Effector memory CD8-positive, alpha-beta T cell (primary cell): ENCODE results near the gene GPRIN2.
A peak's percentile ranks its signal among the peaks of the same experiment; 100 is the strongest.

ENCODE experiments used
- ATAC-seq: fragments of 150-1000 bp; cut with Tn5 transposase; replicated peaks from 2 replicates; pipeline ENCODE4 v1.10.0; 2021; ENCODE audit warnings: mild to moderate bottlenecking, moderate library complexity
- DNase-seq, 3 experiments: peaks; one replicate each; pipeline ENCODE4 v3.0.0; 2021
- H3K27ac Mint-ChIP-seq, 2 donors: one replicate each; pipeline ENCODE4 v1.8.0; 2022; ENCODE audit warnings: mild to moderate bottlenecking in 2 of 2, mixed read lengths in 2 of 2, moderate library complexity in 2 of 2
- H3K27me3 Mint-ChIP-seq, 2 donors: one replicate each; pipeline ENCODE4 v1.8.0; 2022; ENCODE audit warnings: mixed read lengths in 2 of 2
- H3K36me3 Mint-ChIP-seq: one replicate; pipeline ENCODE4 v1.8.0; 2022; ENCODE audit warnings: mild to moderate bottlenecking, moderate library complexity, mixed read lengths; ENCODE audit not compliant: insufficient read depth
- H3K4me1 Mint-ChIP-seq, 2 donors: one replicate each; pipeline ENCODE4 v1.8.0; 2022; ENCODE audit warnings: low read depth in 2 of 2, mixed read lengths in 2 of 2
- H3K4me3 Mint-ChIP-seq, 2 donors: one replicate each; pipeline ENCODE4 v1.8.0; 2022; ENCODE audit warnings: mild to moderate bottlenecking in 2 of 2, mixed read lengths in 2 of 2, moderate library complexity in 2 of 2
- H3K9me3 Mint-ChIP-seq, 2 donors: one replicate each; pipeline ENCODE4 v1.8.0; 2022; ENCODE audit warnings: mixed read lengths in 2 of 2

GPRIN2 gene

DNA sequence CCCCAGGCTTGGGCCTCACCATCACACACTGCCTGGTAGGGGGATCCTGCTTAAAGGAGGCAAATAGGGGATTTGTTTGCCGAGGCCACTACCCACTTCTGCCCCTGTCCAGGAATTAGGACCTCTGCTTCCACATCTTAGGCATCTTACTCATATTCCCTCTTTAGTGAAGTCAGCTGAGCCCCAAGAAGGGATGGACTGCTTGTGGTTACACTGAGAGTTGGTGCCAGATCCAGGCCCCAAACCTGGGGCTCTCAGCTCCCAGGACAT, 1.6 kb upstream of the GPRIN2 start:
- peak overlapping the region in 1 of 2 donors; percentile 72 for H3K4me3 Mint-ChIP-seq
- H3K9me3 Mint-ChIP-seq, result no peaks in the 10 kb centered on the region
- ATAC-seq, result no peak
- peaks cover 3 to 8% of the 10 kb centered on the region in 2 donors for H3K4me1 Mint-ChIP-seq
- no peak for DNase-seq
- no peak overlapping the region for H3K27ac Mint-ChIP-seq
- no peaks in the 10 kb centered on the region for H3K36me3 Mint-ChIP-seq
- no peaks in the 10 kb centered on the region for H3K27me3 Mint-ChIP-seq

GRCh38 chr10:46557319-46558121, 1.1 kb upstream of the GPRIN2 start:
- H3K27me3 Mint-ChIP-seq, result no peaks in the 10 kb centered on the region
- no peaks in the 10 kb centered on the region for H3K36me3 Mint-ChIP-seq
- H3K4me3 Mint-ChIP-seq, result peak overlapping the region; percentile 43 to 72
- no peak for ATAC-seq
- DNase-seq, result peak in 2 of 3 experiments; percentile 0 to 1
- no peaks in the 10 kb centered on the region for H3K9me3 Mint-ChIP-seq
- H3K27ac Mint-ChIP-seq, result no peak overlapping the region
- H3K4me1 Mint-ChIP-seq, result peaks cover 3 to 8% of the 10 kb centered on the region in 2 donors

DNA sequence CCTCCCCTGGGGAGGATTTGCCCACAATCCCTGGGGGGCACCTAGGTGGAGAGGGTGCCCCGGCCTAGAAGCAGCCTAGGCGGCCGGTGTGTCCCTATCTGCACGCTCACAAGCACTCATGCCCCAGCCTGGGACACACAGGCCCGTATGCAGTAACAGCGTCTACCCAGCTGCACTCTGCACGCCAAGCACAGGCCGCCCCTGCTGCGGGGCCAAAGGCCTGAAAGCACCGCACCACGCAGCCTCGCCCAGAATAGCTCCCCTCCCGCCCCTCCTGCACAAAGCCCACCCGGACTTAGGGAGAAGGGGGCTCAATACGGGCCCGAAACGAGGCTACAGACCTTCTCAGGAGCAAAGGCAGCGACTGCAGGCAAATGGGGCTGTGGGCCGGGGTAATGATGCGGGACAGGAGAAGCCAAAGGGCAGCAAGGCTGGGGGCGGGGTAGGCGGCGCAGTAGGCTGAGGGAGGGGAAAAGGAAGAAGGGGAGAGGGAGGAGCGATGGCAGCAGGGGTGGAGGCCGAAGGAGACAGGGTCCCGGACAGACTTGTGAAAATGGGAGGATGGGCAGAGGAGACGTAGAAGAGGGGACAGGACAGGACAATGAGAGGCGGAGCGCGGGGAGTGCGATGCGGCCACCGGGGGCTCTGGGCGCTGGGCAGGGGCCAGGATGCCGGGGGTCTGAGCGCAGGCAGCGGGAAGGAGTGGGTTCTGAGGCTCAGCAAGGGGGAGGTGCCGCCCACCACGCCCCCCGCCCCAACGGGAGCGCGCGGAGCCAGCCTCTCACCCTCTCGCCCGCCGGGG, 544 bp downstream of the GPRIN2 start:
- peak in 2 of 3 experiments; percentile 0 to 2 for DNase-seq
- Mint-ChIP-seq H3K4me1 (peaks cover 3 to 8% of the 10 kb centered on the region in 2 donors), H3K36me3 (no peaks in the 10 kb centered on the region), H3K27ac (no peak overlapping the region), H3K27me3 (no peaks in the 10 kb centered on the region), H3K4me3 (peak overlapping the region in 1 of 2 donors; percentile 33), H3K9me3 (no peaks in the 10 kb centered on the region)
- ATAC-seq, result no peak

DNA sequence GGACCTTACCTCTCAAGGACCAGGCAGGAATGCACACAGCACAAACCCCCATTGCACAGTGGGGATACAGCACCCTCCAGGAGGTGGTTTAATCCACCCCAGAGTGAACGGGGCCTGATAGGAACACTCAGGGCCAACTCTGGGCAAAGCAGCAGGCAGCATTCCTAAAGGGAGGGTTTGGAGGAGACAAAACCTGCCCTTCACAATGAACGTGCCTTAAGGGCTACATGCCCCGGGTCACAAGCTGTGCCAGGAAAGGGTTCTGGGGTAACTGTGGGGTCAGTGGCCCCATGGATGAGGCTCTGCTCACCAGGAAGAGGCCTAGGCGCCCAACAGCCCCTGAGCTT, 1.1 kb downstream of the GPRIN2 start:
- Mint-ChIP-seq H3K4me1 (peaks cover 3 to 8% of the 10 kb centered on the region in 2 donors), H3K4me3 (no peak overlapping the region), H3K27me3 (no peaks in the 10 kb centered on the region), H3K36me3 (no peaks in the 10 kb centered on the region), H3K9me3 (no peaks in the 10 kb centered on the region), H3K27ac (no peak overlapping the region)
- ATAC-seq (no peak), DNase-seq (peak in 1 of 3 experiments; percentile 0)

- H3K36me3 Mint-ChIP-seq, result no peaks in the 10 kb centered on the region
- no peaks in the 10 kb centered on the region for H3K27me3 Mint-ChIP-seq
- no peaks in the 10 kb centered on the region for H3K9me3 Mint-ChIP-seq
- ATAC-seq, result no peak
- peak in 1 of 3 experiments; percentile 1 for DNase-seq
- H3K27ac Mint-ChIP-seq, result no peak overlapping the region
- peaks cover 3 to 8% of the 10 kb centered on the region in 2 donors for H3K4me1 Mint-ChIP-seq
- H3K4me3 Mint-ChIP-seq, result no peak overlapping the region
Measured at GRCh38 chr10:46554166-46554781, 2.2 kb downstream of the GPRIN2 start.

- no peak overlapping the region for H3K4me3 Mint-ChIP-seq
- peak in 2 of 3 experiments; percentile 0 to 1 for DNase-seq
- H3K27ac Mint-ChIP-seq, result no peak overlapping the region
- H3K4me1 Mint-ChIP-seq, result peaks cover 3 to 8% of the 10 kb centered on the region in 2 donors
- H3K9me3 Mint-ChIP-seq, result no peaks in the 10 kb centered on the region
- H3K27me3 Mint-ChIP-seq, result no peaks in the 10 kb centered on the region
- ATAC-seq, result no peak
- H3K36me3 Mint-ChIP-seq, result no peaks in the 10 kb centered on the region
Measured at GRCh38 chr10:46553238-46554049, 3.0 kb downstream of the GPRIN2 start.

DNA sequence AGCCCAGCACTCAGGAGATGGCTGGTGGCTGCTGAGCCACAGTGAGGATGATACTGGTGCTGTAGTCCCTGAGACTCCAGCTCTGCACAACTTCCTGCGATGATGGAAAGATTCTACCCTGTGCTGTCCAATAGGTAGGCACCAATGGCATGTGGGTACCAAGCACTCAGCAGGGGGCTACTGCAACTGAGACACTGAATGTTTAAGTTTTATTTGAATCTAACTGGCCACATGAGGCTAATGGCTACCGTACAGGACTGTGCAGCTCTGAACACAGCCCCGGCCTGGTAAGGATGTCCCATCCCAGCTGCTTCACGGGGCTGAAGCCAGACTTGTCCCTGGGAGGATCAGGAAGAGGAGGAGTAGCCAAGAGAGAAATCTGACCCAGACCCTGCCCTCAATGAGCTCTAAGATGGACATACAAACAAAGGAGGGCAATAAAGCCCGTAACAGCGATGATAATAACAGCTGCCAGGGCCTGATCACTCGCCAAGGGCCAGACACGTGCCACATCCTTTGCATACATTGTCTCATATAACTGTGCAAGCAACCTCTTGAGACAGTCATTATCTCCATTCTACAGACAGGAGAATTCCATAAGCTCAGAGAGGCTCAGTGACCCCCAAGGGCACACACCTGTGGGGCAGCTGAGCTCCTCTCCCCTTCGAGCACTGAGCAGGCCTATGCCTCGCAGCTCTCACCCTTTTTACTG, 3.8 kb downstream of the GPRIN2 start:
- H3K36me3 Mint-ChIP-seq, result no peaks in the 10 kb centered on the region
- H3K4me1 Mint-ChIP-seq, result peaks cover 3 to 6% of the 10 kb centered on the region in 2 donors
- DNase-seq (peak in 1 of 3 experiments; percentile 1), ATAC-seq (no peak)
- H3K27me3 Mint-ChIP-seq, result no peaks in the 10 kb centered on the region
- no peak overlapping the region for H3K4me3 Mint-ChIP-seq
- H3K27ac Mint-ChIP-seq, result no peak overlapping the region
- no peaks in the 10 kb centered on the region for H3K9me3 Mint-ChIP-seq

DNA sequence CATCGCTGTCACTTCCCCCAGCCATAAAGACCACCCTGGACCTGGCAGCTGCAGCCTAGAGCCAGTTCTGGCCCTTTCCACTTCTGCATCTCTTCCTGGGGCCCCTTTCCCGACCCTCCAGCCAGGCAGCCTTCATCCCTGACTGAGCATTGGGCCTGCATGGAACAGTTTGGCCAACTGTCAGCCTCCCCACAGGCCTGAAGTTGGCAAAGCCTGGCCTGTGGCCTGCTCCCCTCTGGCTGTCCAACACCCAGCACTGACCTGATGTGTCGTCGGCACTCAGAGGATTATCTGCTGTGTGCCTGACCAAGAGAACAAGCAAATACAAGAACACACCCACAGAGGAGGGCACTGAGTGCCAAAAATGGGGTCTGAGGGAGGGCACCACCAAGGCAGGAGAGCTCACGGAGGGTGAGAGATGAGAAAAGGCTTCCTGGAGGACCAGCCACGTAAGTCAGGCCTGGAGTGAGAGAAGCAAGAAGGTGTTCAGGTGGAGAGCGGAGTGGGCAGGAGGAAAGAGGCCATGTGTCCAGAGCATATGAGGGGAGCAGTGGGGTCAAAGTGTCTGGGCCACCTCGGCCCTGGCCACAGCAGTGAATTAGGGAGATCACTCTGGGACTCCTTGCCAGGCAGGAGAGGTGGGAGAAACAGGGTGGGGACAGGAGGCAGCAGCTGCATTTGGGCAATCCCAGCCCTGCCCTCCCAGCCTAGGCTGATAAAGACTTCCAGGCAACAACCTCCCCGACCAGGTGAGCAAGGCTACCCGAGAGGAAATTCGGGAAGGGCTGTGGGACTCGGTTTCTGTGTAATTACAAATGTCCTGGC, 4.5 kb downstream of the GPRIN2 start:
- H3K4me3 Mint-ChIP-seq, result no peak overlapping the region
- ATAC-seq (no peak), DNase-seq (peak in 2 of 3 experiments; percentile 0 to 1)
- H3K27ac Mint-ChIP-seq, result no peak overlapping the region
- no peaks in the 10 kb centered on the region for H3K27me3 Mint-ChIP-seq
- H3K4me1 Mint-ChIP-seq, result peaks cover under 1 to 3% of the 10 kb centered on the region in 2 donors
- no peaks in the 10 kb centered on the region for H3K36me3 Mint-ChIP-seq
- H3K9me3 Mint-ChIP-seq, result no peaks in the 10 kb centered on the region

GRCh38 chr10:46550795-46551700, 5.4 kb downstream of the GPRIN2 start:
- Mint-ChIP-seq H3K9me3 (no peaks in the 10 kb centered on the region), H3K27ac (no peak overlapping the region), H3K36me3 (no peaks in the 10 kb centered on the region), H3K4me3 (no peak overlapping the region), H3K4me1 (peaks cover 0 to 3% of the 10 kb centered on the region in 2 donors), H3K27me3 (no peaks in the 10 kb centered on the region)
- peak in 1 of 3 experiments; percentile 0 for DNase-seq
- ATAC-seq, result no peak

- no peaks in the 10 kb centered on the region for H3K4me1 Mint-ChIP-seq
- H3K4me3 Mint-ChIP-seq, result no peak overlapping the region
- H3K27ac Mint-ChIP-seq, result no peak overlapping the region
- no peaks in the 10 kb centered on the region for H3K27me3 Mint-ChIP-seq
- no peaks in the 10 kb centered on the region for H3K36me3 Mint-ChIP-seq
- DNase-seq (no peak), ATAC-seq (no peak)
- no peaks in the 10 kb centered on the region for H3K9me3 Mint-ChIP-seq
Measured at GRCh38 chr10:46550076-46550790, 6.2 kb downstream of the GPRIN2 start.
